Activated naive CD8-positive, alpha-beta T cell treated with anti-CD3 and anti-CD28 coated beads for 36 hours (primary cell): ENCODE data around the gene GRK5. TPM values are rescaled to one million over a fixed set of nuclear protein-coding genes. Genes with fewer than 3 reads are reported as not detected.

Source experiments
- DNase-seq: peaks from one replicate; pipeline ENCODE4 v3.0.0; 2021
- H3K27ac Mint-ChIP-seq: one replicate; pipeline ENCODE4 v1.8.0; 2022; ENCODE audit warnings: mild to moderate bottlenecking, moderate library complexity, mixed read lengths
- H3K27me3 Mint-ChIP-seq: one replicate; pipeline ENCODE4 v1.8.0; 2022; ENCODE audit warnings: mild to moderate bottlenecking, mixed read lengths
- H3K36me3 Mint-ChIP-seq: one replicate; pipeline ENCODE4 v1.8.0; 2021; ENCODE audit warnings: mild to moderate bottlenecking, mixed read lengths
- H3K4me1 Mint-ChIP-seq: one replicate; pipeline ENCODE4 v1.8.0; 2021; ENCODE audit warnings: mixed read lengths
- H3K4me3 Mint-ChIP-seq: one replicate; pipeline ENCODE4 v1.8.0; 2022; ENCODE audit warnings: mild to moderate bottlenecking, moderate library complexity, mixed read lengths
- H3K9me3 Mint-ChIP-seq: one replicate; pipeline ENCODE4 v1.8.0; 2022; ENCODE audit warnings: mixed read lengths
- total RNA-seq, 2 experiments: library from RNA; stranded (reverse); gene quantifications; one replicate each; pipeline ENCODE4 v1.2.3, GENCODE V29; 2021

The GRK5 gene
- total RNA-seq, 2 experiments from 2014 or later: 12.8 TPM

DNA sequence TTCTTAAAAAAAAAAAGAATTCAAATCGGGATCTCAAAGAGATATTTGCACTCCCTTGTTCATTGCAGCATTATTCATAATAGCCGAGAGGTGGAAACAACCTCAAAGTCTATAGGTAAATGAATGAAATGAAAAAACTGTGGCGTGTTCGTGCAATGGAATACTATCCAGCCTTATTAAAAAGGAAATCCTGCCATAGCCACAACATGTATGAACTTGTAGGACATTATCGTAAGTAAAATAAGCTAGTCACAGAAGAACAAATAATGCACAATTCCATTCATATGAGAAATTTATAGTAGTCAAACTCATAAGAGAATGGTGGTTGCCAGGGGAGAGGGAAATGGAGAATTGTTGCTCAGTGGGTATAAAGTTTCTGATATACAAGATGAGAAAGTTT lies 37.9 kb downstream of the GRK5 start:
- Mint-ChIP-seq H3K4me3 (no peak overlapping the region), H3K27ac (no peak overlapping the region), H3K27me3 (no peaks in the 10 kb centered on the region), H3K4me1 (peaks cover 11% of the 10 kb centered on the region), H3K9me3 (no peaks in the 10 kb centered on the region), H3K36me3 (no peaks in the 10 kb centered on the region)
- DNase-seq: no peak

DNA sequence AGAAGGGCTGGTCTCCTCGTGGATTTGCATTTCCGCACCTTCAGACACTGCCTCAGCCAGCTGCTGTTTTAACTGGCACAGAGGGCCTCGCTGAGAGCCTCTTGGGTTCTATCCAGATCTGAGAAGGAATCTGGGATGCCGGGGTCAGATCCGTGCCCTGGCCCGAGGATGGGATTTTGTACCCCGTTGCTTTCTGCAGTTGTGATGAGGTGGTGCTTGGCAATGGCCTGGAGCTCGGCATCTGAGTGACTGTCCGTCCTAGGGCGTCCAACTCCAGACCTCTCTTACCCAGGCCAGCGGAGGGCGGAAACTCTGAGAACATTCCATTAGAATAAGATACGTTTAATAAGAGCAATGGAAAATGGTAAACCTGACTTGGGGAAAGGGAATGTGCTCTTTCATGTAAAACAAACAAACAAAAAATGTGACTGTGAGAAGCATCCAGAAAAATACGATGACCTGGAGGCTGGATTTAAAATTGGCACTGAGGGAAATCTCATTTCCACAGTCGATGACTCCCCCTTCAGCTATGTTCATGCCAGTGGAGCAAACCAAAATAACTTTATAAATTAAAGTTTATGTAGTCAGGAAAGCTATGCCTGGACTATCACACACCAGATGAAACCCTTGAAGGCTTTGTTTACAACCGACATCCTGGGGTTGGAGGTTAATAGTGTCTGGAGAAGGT lies 39.6 kb downstream of the GRK5 start:
- H3K4me3 Mint-ChIP-seq: no peak overlapping the region
- DNase-seq: no peak
- no peaks in the 10 kb centered on the region for H3K27me3 Mint-ChIP-seq
- no peaks in the 10 kb centered on the region for H3K9me3 Mint-ChIP-seq
- peaks cover 12% of the 10 kb centered on the region for H3K4me1 Mint-ChIP-seq
- H3K27ac Mint-ChIP-seq: no peak overlapping the region
- H3K36me3 Mint-ChIP-seq: no peaks in the 10 kb centered on the region

DNA sequence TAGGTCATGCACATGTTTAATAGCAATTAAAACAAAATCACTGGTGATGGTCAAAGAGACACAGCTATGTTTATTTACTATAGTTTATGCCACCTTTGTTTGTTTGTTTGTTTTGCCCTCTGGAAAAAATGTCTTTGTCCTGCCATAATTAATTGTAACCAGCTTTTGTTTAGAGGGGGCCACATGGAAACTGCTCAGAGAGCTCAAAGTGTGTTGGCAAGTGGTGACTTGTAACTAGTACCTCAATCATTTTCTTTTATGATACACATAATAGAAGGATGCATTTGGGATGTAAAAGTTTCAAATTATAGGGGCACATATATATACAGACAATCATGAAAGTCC lies 40.2 kb downstream of the GRK5 start:
- H3K4me3 Mint-ChIP-seq: no peak overlapping the region
- no peak overlapping the region for H3K27ac Mint-ChIP-seq
- peaks cover 11% of the 10 kb centered on the region for H3K4me1 Mint-ChIP-seq
- H3K36me3 Mint-ChIP-seq: no peaks in the 10 kb centered on the region
- no peak for DNase-seq
- no peaks in the 10 kb centered on the region for H3K9me3 Mint-ChIP-seq
- no peaks in the 10 kb centered on the region for H3K27me3 Mint-ChIP-seq

DNA sequence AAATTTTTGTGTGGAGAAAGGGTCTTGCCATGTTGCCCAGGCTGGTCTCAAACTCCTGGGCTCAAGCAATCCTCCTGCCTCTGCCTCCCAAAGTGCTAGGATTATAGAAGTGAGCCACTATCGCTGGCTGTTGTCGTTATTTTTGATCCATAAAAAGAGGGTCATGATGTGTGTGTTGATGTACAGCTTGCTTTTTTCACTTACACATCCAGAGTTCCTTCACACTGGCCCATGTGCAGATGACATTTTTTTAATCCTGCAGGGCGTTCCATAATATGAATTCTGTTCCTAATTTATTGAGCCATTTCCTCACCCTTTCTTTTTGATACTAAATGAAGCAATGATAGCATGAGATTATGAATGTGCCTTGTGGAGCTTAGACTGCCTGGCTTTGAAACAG lies 40.8 kb downstream of the GRK5 start:
- no peak overlapping the region for H3K27ac Mint-ChIP-seq
- no peak overlapping the region for H3K4me3 Mint-ChIP-seq
- no peaks in the 10 kb centered on the region for H3K9me3 Mint-ChIP-seq

DNA sequence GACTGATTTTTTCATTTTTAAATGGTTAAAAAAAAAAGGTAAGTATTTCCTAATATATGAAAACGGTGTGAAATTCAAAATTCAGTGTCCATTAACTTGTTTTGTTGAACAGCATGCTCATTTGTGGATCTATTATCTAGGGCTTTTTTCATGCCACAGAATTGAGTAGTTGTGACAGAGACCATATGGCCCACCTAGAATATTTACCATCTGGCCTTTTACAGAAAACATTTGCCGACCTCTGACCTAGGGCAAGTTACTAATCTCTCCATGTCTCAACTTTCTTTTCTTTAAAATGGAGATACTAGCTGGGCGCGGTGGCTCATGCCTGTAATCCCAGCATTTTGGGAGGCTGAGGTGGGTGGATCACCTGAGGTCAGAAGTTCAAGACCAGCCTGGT lies 41.3 kb downstream of the GRK5 start:
- H3K27me3 Mint-ChIP-seq: no peaks in the 10 kb centered on the region
- H3K36me3 Mint-ChIP-seq: no peaks in the 10 kb centered on the region
- H3K9me3 Mint-ChIP-seq: no peaks in the 10 kb centered on the region
- no peak overlapping the region for H3K4me3 Mint-ChIP-seq
- peaks cover 14% of the 10 kb centered on the region for H3K4me1 Mint-ChIP-seq
- no peak for DNase-seq
- H3K27ac Mint-ChIP-seq: no peak overlapping the region

More for the DNA sequence above, 40.8 kb downstream of the GRK5 start:
- Mint-ChIP-seq H3K27me3 (no peaks in the 10 kb centered on the region), H3K4me1 (peaks cover 13% of the 10 kb centered on the region), H3K36me3 (no peaks in the 10 kb centered on the region)
- no peak for DNase-seq

DNA sequence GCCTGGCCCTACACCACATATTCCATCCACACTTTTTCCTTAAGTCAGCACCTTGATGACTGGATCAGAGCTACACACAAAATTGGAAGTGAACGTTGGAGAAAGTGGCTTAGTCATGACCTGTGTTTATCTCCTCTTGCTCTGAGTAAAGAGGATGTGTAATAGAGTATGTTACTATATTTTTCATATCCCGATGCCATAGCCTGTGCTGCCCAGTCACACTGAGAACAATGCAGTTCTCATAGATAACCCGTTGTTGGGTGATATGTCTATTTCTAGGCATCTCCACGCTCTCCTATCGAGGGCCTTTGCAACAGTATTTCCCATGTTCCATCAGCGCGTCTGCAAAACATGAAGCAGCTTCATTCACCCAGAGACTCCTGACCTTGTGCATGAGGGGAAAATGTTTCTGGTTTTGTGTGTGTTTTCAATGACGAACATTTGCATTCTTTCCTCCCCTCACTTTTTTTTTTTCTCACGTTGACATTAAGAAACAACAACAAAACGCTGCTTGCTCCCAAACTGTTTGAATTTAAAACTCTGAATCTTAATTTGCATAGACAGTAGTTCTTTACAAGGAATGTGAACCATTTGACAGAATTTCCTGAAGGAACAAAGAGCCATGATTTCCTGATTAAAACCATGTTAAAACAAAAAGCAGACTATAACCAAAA lies 43.4 kb downstream of the GRK5 start:
- Mint-ChIP-seq H3K4me3 (no peak overlapping the region), H3K36me3 (no peaks in the 10 kb centered on the region), H3K9me3 (no peaks in the 10 kb centered on the region), H3K27ac (no peak overlapping the region), H3K4me1 (peaks cover 25% of the 10 kb centered on the region), H3K27me3 (no peaks in the 10 kb centered on the region)
- DNase-seq: no peak

DNA sequence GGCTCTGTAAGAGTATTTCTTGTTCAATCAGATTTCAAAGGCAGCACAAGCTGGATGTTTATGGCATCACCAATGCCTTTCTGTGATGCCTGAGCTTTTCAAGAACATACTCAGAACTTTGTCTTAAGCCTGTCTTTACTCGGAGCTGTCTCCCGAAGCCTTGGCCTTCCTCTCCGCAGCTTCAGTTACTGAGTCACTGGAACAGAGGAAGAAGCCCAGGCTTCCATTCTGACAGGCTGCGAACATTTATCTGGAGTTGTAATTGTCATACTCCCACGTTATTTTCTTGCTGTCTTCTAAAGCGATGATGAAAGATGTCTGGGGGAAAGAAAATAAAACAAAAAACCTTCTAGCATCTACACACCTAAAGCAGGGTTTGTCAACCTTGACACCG lies 43.9 kb downstream of the GRK5 start:
- Mint-ChIP-seq H3K4me1 (peaks cover 25% of the 10 kb centered on the region), H3K27ac (no peak overlapping the region)
- no peak for DNase-seq

DNA sequence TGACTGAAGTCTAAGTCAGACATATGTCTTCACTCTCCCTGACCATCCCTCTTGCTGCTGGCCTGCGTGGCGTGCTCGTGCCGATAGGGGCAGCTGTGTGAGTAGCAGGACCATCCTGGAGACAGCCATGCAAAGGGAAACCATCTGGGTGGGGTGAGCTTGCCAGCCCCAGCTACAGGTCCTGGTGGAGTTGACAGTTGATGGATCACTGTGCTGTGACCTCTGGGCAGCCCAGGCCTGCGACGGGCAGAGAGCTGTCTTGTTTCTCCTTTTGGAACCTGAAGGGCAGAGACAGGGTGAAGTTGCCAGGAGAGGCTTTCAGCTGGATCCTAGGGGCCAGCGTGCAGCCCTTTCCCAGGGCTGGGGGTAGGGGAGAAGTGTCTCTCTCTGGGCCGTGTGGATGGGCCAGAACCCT lies 44.7 kb downstream of the GRK5 start:
- no peak overlapping the region for H3K4me3 Mint-ChIP-seq
- DNase-seq: no peak
- H3K36me3 Mint-ChIP-seq: no peaks in the 10 kb centered on the region
- H3K9me3 Mint-ChIP-seq: no peaks in the 10 kb centered on the region
- no peaks in the 10 kb centered on the region for H3K27me3 Mint-ChIP-seq
- H3K4me1 Mint-ChIP-seq: peaks cover 25% of the 10 kb centered on the region
- no peak overlapping the region for H3K27ac Mint-ChIP-seq

More for the DNA sequence above, 43.9 kb downstream of the GRK5 start:
- no peaks in the 10 kb centered on the region for H3K27me3 Mint-ChIP-seq
- H3K4me3 Mint-ChIP-seq: no peak overlapping the region
- H3K9me3 Mint-ChIP-seq: no peaks in the 10 kb centered on the region
- no peaks in the 10 kb centered on the region for H3K36me3 Mint-ChIP-seq

DNA sequence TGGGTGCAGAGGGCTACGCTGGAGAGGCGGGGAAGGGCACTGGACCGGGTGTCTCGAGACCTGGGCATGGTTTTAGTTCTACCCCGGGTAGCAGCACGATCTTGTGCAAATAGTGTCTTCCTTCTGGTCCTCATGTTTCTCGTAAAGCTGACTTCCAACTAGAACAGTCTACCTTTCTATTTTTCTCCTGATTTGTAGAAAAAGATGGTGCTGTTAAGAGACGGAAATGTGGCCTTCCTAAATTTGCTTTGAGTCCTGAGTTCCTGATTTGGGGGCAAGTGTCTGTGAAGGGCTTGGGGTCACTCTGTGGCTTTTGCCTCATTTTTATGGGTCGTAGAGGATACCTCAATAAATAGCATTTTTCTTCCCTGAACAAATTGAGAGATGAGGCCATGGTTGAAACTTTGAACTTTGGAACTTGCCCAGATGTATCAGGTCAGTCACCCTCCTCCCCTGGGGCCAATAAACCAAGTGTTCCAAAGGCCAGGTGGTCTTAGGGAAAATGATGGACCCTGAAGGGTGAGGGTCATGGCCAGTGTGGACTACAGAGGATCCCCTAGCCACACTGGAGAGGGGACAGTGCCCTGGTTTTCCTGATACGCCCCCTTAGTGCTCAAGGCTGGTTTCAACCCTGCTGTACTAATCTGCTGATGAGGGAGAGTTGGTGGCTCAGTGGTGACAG lies 45.2 kb downstream of the GRK5 start:
- H3K27ac Mint-ChIP-seq: no peak overlapping the region
- no peaks in the 10 kb centered on the region for H3K9me3 Mint-ChIP-seq
- no peak for DNase-seq
- no peaks in the 10 kb centered on the region for H3K36me3 Mint-ChIP-seq
- H3K27me3 Mint-ChIP-seq: no peaks in the 10 kb centered on the region
- H3K4me3 Mint-ChIP-seq: no peak overlapping the region
- H3K4me1 Mint-ChIP-seq: peaks cover 25% of the 10 kb centered on the region

DNA sequence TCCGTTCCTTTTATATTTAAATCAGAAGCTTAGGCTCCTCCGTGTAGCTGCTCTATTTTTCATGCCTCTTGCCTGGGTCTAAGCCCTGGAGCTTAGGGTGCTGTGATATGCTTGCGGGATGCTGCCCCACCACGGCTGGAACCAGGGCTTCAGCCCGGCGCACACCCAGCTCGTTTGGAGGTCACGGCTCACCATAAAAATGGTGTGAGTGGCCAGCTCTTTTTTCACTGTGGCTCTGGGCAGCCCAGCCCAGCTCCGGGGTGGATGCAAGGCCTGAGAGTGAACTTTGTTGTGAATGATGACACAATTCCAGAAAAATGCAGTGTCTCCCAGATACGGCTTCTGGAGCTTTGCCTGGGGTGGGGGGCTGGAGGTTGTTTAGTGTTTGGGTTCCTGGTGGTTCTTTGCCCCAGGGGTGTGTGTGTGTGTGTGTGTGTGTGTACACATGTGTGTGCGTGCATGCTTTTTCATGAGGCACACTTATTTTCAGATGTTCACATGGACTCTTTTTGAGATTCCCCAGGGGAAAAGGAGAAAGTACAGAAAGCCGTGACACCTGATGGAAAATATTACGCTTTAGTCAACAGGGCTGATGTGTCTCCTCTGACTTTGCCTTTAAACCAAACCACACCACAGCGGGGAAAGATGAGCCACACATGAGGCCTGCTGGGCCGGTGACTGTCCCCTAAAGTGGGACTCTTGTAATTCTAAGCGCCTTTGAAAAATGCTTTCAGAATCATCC lies 46.2 kb downstream of the GRK5 start:
- Mint-ChIP-seq H3K4me1 (peaks cover 25% of the 10 kb centered on the region), H3K4me3 (no peak overlapping the region), H3K36me3 (no peaks in the 10 kb centered on the region), H3K9me3 (no peaks in the 10 kb centered on the region), H3K27me3 (no peaks in the 10 kb centered on the region), H3K27ac (peak overlapping the region; percentile 85)
- DNase-seq: peak; percentile 58

DNA sequence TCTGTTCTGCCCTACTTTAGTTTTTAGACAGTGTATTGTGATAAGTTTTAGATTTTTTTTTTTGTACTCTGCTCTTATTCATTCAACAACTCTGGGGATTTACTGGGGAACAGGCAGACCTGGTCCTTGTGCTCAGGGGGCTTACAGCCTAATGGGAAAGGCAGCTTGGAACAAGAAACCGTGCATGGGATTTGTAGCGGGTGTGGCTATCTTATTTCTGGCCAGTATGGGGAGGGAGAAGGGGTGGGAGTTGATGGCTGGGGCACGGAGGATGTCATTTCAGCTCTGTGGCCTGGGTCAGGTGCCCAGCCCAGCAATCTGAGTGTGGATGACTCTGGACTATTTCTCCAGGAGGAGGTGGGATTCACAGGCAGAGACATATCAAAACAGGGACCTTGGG lies 47.0 kb downstream of the GRK5 start:
- Mint-ChIP-seq H3K9me3 (no peaks in the 10 kb centered on the region), H3K27me3 (no peaks in the 10 kb centered on the region), H3K27ac (peak overlapping the region; percentile 85), H3K4me3 (no peak overlapping the region), H3K4me1 (peaks cover 25% of the 10 kb centered on the region), H3K36me3 (peaks cover 1% of the 10 kb centered on the region)
- DNase-seq: no peak

DNA sequence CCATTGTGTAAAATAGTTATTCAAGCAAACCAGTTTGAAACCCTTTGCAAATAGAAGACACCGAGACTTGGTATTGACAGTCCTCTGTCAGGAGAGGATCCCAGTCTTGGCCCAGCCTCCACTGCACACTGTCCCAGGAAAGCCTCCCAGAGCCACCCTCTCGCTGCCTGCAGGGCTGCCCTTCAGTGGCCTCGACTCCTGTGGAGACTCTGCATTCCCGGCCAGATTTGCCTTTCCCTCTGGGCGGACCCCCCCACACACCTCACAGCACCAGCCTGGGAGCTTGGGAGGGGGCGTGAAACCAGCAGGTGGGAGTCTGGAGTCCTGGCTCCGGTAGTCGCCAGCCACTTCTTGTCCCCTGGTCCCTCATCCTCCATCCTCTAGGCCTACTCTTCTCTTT lies 48.7 kb downstream of the GRK5 start:
- Mint-ChIP-seq H3K36me3 (peaks cover 3% of the 10 kb centered on the region), H3K9me3 (no peaks in the 10 kb centered on the region), H3K27me3 (no peaks in the 10 kb centered on the region), H3K4me3 (no peak overlapping the region), H3K4me1 (peaks cover 21% of the 10 kb centered on the region), H3K27ac (no peak overlapping the region)
- DNase-seq: no peak

DNA sequence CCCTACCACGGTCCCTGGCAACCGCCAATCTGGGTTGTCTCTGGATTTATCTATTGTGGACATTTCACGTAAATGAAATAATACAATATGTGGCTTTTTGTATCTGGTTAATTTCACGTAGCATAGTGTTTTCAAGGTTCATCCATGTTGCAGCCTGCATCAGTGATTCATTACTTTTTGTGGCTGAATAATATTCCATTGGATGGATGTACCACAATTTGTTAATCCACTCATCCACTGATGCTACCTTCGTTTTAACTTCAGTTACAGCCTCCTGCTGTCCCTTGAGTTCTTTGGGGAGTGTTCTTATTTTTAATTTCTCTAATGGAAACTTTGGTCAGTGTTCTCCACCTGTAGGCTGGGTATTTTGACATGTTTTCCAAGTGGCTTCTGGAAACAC lies 49.5 kb downstream of the GRK5 start:
- Mint-ChIP-seq H3K4me3 (no peak overlapping the region), H3K27ac (no peak overlapping the region), H3K4me1 (peaks cover 21% of the 10 kb centered on the region), H3K27me3 (no peaks in the 10 kb centered on the region), H3K36me3 (peaks cover 7% of the 10 kb centered on the region), H3K9me3 (no peaks in the 10 kb centered on the region)
- DNase-seq: no peak

DNA sequence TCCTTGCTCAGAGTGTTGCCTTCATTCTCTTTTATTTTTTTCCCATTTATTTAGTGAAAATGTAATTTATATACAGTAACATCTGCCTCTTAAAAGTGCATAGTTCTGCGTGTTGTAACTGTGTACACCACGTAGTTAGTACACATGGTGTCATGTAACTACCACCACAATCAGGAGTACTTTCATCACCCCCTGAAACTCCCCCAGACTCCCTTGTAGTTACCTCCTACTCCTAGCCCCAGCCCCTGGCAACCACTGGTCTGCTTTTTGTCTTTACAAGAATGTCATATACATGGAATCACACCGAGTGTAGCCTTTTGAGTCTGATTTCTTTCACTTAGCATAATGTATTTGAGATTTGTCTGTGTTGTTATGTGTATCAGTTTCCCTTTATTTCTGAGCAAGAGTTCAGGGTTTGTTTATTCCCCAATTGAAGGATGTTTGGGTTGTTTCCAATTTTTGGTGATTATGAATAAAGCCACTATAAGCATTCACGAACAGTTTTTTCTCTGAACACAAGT lies 50.6 kb downstream of the GRK5 start:
- Mint-ChIP-seq H3K4me3 (no peak overlapping the region), H3K27me3 (no peaks in the 10 kb centered on the region), H3K36me3 (peaks cover 8% of the 10 kb centered on the region), H3K27ac (no peak overlapping the region), H3K4me1 (peaks cover 17% of the 10 kb centered on the region), H3K9me3 (no peaks in the 10 kb centered on the region)
- DNase-seq: no peak

DNA sequence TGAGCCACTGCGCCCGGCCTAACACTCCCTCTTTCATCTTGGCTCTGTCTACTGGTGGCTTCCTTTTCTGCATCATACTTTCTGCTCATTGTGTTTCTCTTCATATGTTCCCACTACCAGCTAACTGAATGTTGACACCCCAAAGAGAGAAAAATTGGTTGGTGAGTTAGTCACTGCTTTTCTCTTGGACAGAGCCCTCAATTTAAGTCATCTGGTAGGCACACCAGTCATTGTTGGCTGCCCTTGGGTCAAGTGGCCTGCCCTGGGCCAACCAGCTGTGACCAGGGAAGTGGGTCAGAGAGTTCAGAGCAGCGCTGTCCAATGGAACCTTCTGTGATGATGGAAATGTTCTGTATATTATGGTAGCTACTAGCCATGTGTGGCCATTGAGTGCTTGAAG lies 52.0 kb downstream of the GRK5 start:
- Mint-ChIP-seq H3K9me3 (no peaks in the 10 kb centered on the region), H3K27ac (no peak overlapping the region)

More for the DNA sequence above, 52.0 kb downstream of the GRK5 start:
- Mint-ChIP-seq H3K4me1 (peaks cover 5% of the 10 kb centered on the region), H3K4me3 (no peak overlapping the region), H3K27me3 (no peaks in the 10 kb centered on the region), H3K36me3 (peaks cover 8% of the 10 kb centered on the region)
- no peak for DNase-seq
